IPS-20b (cell line): ENCODE results near the gene CDKN2D.

Experiments used
- H3K27ac ChIP-seq: one replicate; pipeline ENCODE4 v1.5.1; 2013; ENCODE audit warnings: low read length
- H3K27me3 ChIP-seq: 2 replicates; pipeline ENCODE4 v1.6.1; 2013; ENCODE audit warnings: mild to moderate bottlenecking, low read length, inconsistent platforms; ENCODE audit not compliant: insufficient read depth
- H3K36me3 ChIP-seq: 2 replicates; pipeline ENCODE4 v1.6.1; 2013; ENCODE audit warnings: low read depth, mild to moderate bottlenecking, inconsistent platforms, low read length, moderate library complexity; ENCODE audit not compliant: insufficient read depth
- H3K4me1 ChIP-seq: 2 replicates; pipeline ENCODE4 v1.6.1; 2013; ENCODE audit warnings: mild to moderate bottlenecking, control low read depth, inconsistent platforms, low read length, moderate library complexity; ENCODE audit not compliant: insufficient read depth
- H3K4me3 ChIP-seq: 2 replicates; pipeline ENCODE4 v1.5.1; 2013; ENCODE audit warnings: mild to moderate bottlenecking, low read length, inconsistent platforms
- H3K9ac ChIP-seq: 2 replicates; pipeline ENCODE4 v1.6.1; 2013; ENCODE audit warnings: low read depth, mild to moderate bottlenecking, inconsistent platforms, low read length, moderate library complexity
- H3K9me3 ChIP-seq: 2 replicates; pipeline ENCODE4 v1.6.1; 2013; ENCODE audit warnings: mild to moderate bottlenecking, low read depth, low read length, inconsistent platforms; ENCODE audit not compliant: insufficient read depth

CDKN2D gene

DNA sequence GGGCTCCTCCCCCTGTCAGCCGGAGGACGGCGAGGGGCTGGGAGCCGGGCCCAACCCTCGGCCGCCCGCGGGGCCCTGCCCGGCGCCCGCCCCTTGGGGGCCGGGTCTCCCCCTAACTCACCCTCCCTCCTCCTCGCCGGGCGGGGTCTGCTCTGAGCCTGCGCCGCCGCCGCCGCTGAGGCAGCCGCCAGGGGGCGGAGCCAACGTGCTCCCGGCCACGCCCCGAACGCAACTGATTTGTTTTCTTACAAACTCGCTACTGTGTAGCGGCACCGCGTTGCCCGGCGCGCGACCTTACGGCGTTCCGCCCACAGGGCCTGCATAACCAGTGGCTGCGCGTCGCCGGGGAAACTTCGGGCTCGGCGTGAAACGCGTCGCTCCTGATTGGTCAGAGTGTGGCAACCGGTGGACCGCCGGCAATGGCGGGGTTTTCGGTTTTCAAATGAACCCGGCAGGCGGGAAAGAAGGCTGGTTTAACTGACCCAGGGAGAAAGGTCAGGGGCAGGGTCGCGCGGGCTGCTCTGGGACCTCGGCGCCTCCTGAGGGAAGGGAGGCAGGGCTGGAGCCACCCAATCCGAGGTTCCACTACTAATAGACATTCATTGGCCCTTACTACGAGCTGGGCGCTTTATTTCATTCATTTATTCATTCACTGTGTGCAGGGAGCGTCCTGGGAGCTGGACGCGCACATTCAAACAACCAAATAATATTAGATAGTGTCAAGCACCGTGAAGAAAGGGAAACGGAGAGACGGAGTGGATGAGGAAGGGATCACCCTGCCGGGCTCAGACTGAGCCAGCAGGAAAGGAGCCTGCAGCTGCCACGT lies at the start of gene CDKN2D:
Gene CDKN2D (minus strand): TSS at position 154 of the 826 bp plus-strand sequence. CDS start 326 bp downstream, outside the sequence.
- Histone ChIP-seq H3K4me3 (peak within 1 kb of the TSS; percentile 77), H3K27ac (peak within 1 kb of the TSS; percentile 54), H3K36me3 (peaks cover 4% of the 10 kb centered on the region; the same call in 1 of the 2 replicates), H3K4me1 (peaks cover 6% of the 10 kb centered on the region; the same call in 1 of the 2 replicates), H3K27me3 (peaks cover 18% of the 10 kb centered on the region), H3K9ac (peak within 1 kb of the TSS; percentile 96), H3K9me3 (no peaks in the 10 kb centered on the region)

- Histone ChIP-seq H3K9me3 (no peaks in the 10 kb centered on the region), H3K27ac (no peak overlapping the region), H3K27me3 (no peaks in the 10 kb centered on the region), H3K4me1 (no peaks in the 10 kb centered on the region), H3K36me3 (no peaks in the 10 kb centered on the region), H3K4me3 (no peak overlapping the region), H3K9ac (no peak overlapping the region)
Measured at GRCh38 chr19:10617409-10618121, 48.8 kb upstream of the CDKN2D start.

DNA sequence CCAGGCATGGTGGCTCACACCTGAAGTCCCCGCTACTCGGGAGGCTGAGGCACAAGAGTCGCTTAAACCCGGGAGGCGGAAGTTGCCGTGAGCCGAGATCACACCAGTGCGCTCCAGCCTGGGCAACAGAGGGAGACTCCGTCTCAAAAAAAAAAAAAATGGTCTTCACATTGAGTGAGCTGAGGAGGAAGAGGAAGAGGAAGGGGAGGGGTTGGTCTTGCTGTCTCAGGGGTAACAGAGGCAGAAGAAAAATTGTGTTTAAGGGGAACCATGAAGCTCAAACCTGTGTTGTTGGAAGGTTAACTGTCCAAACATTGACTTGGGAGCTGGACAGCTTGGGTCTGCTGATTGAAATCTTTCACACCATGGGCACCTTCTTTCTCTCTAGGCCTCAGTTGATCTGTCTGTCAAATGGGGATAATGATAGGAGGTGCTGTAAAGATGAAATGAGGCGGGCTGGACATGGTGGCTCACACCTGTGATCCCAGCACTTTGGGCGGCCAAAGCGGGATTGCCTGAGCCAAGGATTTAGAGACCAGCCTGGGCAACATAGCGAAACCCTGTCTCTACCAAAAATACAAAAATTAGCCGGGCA lies 46.7 kb upstream of the CDKN2D start:
- Histone ChIP-seq H3K4me1 (no peaks in the 10 kb centered on the region), H3K27me3 (no peaks in the 10 kb centered on the region), H3K27ac (no peak overlapping the region), H3K4me3 (no peak overlapping the region), H3K9me3 (no peaks in the 10 kb centered on the region), H3K36me3 (no peaks in the 10 kb centered on the region), H3K9ac (no peak overlapping the region)

- Histone ChIP-seq H3K9ac (no peak overlapping the region), H3K36me3 (no peaks in the 10 kb centered on the region), H3K27ac (no peak overlapping the region), H3K4me1 (no peaks in the 10 kb centered on the region), H3K4me3 (no peak overlapping the region), H3K9me3 (no peaks in the 10 kb centered on the region), H3K27me3 (no peaks in the 10 kb centered on the region)
Measured at GRCh38 chr19:10612499-10613119, 43.8 kb upstream of the CDKN2D start.

- Histone ChIP-seq H3K27me3 (no peaks in the 10 kb centered on the region), H3K9ac (no peak overlapping the region), H3K36me3 (no peaks in the 10 kb centered on the region), H3K27ac (no peak overlapping the region), H3K4me1 (no peaks in the 10 kb centered on the region), H3K9me3 (no peaks in the 10 kb centered on the region), H3K4me3 (no peak overlapping the region)
Measured at GRCh38 chr19:10611907-10612306, 43.1 kb upstream of the CDKN2D start.

DNA sequence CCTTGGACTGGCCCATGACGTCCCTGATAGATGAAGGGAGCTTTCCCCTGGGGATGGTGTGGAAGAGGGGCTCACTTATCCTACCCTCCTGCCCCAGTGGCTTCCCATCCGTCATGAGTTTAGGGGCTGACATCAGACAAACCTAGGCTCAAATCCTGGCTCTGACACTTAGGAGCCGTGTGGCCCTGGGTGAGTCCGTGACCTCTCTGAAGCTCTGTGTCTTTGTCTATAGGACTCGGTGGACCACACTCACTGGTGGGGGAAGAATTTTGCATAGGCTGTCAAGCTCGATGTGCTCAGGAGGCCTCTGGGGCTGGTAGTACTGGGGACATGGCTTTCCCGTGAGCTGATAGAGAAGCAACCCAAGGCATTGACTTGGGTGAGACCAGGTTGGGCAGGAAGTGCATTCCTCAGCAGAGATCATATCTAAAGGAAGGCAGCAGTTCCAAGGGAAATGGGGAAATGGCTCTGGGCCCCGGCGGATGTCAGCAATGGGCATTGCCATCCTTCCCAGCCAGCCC lies 35.7 kb upstream of the CDKN2D start:
- Histone ChIP-seq H3K4me3 (no peak overlapping the region), H3K4me1 (peaks cover 9% of the 10 kb centered on the region; the same call in 1 of the 2 replicates), H3K9me3 (no peaks in the 10 kb centered on the region), H3K9ac (peak overlapping the region; percentile 30; the same call in 1 of the 2 replicates), H3K36me3 (no peaks in the 10 kb centered on the region), H3K27ac (no peak overlapping the region), H3K27me3 (no peaks in the 10 kb centered on the region)

GRCh38 chr19:10603873-10604459 lies 35.2 kb upstream of the CDKN2D start:
- H3K4me1 ChIP-seq, result peaks cover 9% of the 10 kb centered on the region; the same call in 1 of the 2 replicates
- peak overlapping the region; percentile 79; the same call in 1 of the 2 replicates for H3K4me3 ChIP-seq
- H3K27ac ChIP-seq, result no peak overlapping the region
- H3K27me3 ChIP-seq, result no peaks in the 10 kb centered on the region
- H3K9me3 ChIP-seq, result no peaks in the 10 kb centered on the region
- peak overlapping the region; percentile 75; the same call in 1 of the 2 replicates for H3K9ac ChIP-seq
- H3K36me3 ChIP-seq, result no peaks in the 10 kb centered on the region

DNA sequence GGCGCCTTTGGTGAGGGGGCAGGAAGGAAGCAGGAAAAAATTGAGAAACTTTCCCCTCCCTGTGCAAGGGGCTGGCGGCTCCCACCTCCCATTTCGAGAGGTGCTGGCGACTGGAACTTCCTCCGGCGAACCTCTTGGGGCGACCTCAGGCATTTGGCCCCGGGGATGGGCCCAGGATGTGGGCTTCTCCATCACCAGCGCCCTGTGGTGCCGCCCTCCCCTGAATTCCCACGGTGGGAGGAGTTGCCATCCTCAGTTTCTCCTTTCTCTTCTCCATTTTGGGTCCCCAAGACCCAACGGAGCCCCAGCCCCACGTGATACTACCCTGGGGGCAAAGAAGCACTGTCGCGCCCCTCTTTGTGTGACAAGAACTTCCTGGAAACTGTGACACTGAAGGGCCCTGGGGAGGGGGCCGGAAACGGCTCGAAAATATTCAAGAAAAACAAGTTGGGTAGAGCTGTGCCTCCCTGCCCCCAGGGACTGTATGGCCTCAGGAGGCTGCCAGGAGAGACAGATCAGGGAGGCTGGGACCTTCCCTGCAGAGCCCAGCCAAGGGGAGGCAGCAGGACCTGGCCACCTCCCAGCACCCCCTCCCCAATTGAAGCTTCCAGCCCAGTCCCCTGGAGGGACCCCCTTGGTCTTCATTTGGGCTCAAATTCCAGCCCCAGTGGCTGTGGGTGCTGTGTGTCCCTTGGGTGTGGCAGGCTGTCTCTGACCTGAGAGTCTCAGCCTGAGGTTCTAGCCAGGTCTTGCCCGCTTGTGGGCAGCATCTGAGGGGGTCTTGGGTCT lies 34.5 kb upstream of the CDKN2D start:
- Histone ChIP-seq H3K36me3 (no peaks in the 10 kb centered on the region), H3K27me3 (no peaks in the 10 kb centered on the region), H3K27ac (no peak overlapping the region), H3K4me3 (peak overlapping the region; percentile 79), H3K9ac (peak overlapping the region; percentile 75), H3K4me1 (peaks cover 9% of the 10 kb centered on the region; the same call in 1 of the 2 replicates), H3K9me3 (no peaks in the 10 kb centered on the region)

GRCh38 chr19:10602330-10603083 lies 33.7 kb upstream of the CDKN2D start:
- peaks cover 9% of the 10 kb centered on the region; the same call in 1 of the 2 replicates for H3K4me1 ChIP-seq
- peak overlapping the region; percentile 31 for H3K27ac ChIP-seq
- no peaks in the 10 kb centered on the region for H3K36me3 ChIP-seq
- H3K4me3 ChIP-seq, result peak overlapping the region; percentile 79
- no peaks in the 10 kb centered on the region for H3K27me3 ChIP-seq
- H3K9ac ChIP-seq, result peak overlapping the region; percentile 75
- no peaks in the 10 kb centered on the region for H3K9me3 ChIP-seq

DNA sequence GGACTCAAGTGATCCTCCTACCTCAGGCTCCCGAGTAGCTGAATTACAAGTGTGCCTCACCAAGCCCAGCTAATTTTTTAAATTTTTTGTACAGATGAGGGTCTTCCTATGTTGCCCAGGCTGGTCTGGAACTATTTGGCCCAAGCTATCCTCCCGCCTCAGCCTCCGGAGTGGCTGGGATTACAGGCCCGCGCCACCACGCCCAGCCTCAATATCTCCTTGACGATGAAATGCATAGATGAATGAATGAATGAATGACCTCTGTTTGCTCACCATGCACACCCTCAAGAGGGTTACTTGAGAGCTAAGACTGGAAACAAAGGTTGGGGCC lies 33.2 kb upstream of the CDKN2D start:
- Histone ChIP-seq H3K27ac (no peak overlapping the region), H3K27me3 (no peaks in the 10 kb centered on the region), H3K36me3 (no peaks in the 10 kb centered on the region), H3K9ac (no peak overlapping the region), H3K9me3 (no peaks in the 10 kb centered on the region), H3K4me1 (peaks cover 9% of the 10 kb centered on the region; the same call in 1 of the 2 replicates), H3K4me3 (no peak overlapping the region)
